HG03521 (cell line): ENCODE data around the gene TIMM22.
"Not testable (repeated sequence)": the region's sequence is repeated elsewhere in the genome, so short reads cannot be mapped to it uniquely, and the experiment has no call there.

Experiments
- ATAC-seq: cut with Tn5 transposase; IDR thresholded peaks from one replicate; pipeline ENCODE4 v1.9.1; 2021; ENCODE audit warnings: mild to moderate bottlenecking, moderate library complexity; ENCODE audit not compliant: unreplicated experiment

TIMM22 gene

GRCh38 chr17:996554-997344 lies at the start of gene TIMM22:
Gene TIMM22, plus strand, starts transcription at chr17:997129. Its CDS starts 14 bp downstream, at chr17:997143.
- ATAC-seq = peak; percentile 85

- no peak for ATAC-seq
These were observed 48.6 kb upstream of the TIMM22 start for GRCh38 chr17:948284-948852.

- ATAC-seq = no peak
These were observed 47.2 kb upstream of the TIMM22 start for GRCh38 chr17:949623-950303.

GRCh38 chr17:951325-952132 lies 45.4 kb upstream of the TIMM22 start:
- no peak for ATAC-seq

- ATAC-seq = not testable (repeated sequence)
These were observed 44.3 kb upstream of the TIMM22 start for GRCh38 chr17:952592-952991.

GRCh38 chr17:953767-954166 lies 43.2 kb upstream of the TIMM22 start:
- ATAC-seq = no peak

- no peak for ATAC-seq
These were observed 42.3 kb upstream of the TIMM22 start for GRCh38 chr17:954431-955164.

GRCh38 chr17:956905-957304 lies 40.0 kb upstream of the TIMM22 start:
- no peak for ATAC-seq

GRCh38 chr17:957856-958421 lies 39.0 kb upstream of the TIMM22 start:
- no peak for ATAC-seq

- no peak for ATAC-seq
These were observed 38.0 kb upstream of the TIMM22 start for GRCh38 chr17:958712-959451.

GRCh38 chr17:962166-962565 lies 34.8 kb upstream of the TIMM22 start:
- ATAC-seq = no peak

- ATAC-seq = no peak
These were observed 34.3 kb upstream of the TIMM22 start for GRCh38 chr17:962670-963069.

- no peak for ATAC-seq
These were observed 32.1 kb upstream of the TIMM22 start for GRCh38 chr17:964876-965275.

- ATAC-seq = no peak
These were observed 31.5 kb upstream of the TIMM22 start for GRCh38 chr17:965311-965989.

GRCh38 chr17:967122-967521 lies 29.8 kb upstream of the TIMM22 start:
- no peak for ATAC-seq

- no peak for ATAC-seq
These were observed 27.9 kb upstream of the TIMM22 start for GRCh38 chr17:968812-969730.

GRCh38 chr17:969811-970355 lies 27.0 kb upstream of the TIMM22 start:
- ATAC-seq = no peak

- ATAC-seq = no peak
These were observed 26.6 kb upstream of the TIMM22 start for GRCh38 chr17:970364-970763.
